GM12892 (cell line): ENCODE data around the gene AOPEP.

Experiments
- POLR2A ChIP-seq: IDR thresholded peaks from 2 replicates; pipeline ENCODE4 v1.6.1; 2011; ENCODE audit warnings: low read depth, low read length, control low read depth
- POLR2AphosphoS5 ChIP-seq: IDR thresholded peaks from 2 replicates; pipeline ENCODE4 v1.6.1; 2011; ENCODE audit warnings: low read depth, low read length, control low read depth
- TAF1 ChIP-seq: IDR thresholded peaks from 2 replicates; pipeline ENCODE4 v1.6.1; 2011; ENCODE audit warnings: low read depth, mild to moderate bottlenecking, control low read depth, low read length, borderline replicate concordance

- TF ChIP-seq POLR2AphosphoS5 (no peak), POLR2A (no peak), TAF1 (no peak)
Observed at GRCh38 chr9:95085861-95086563, 359.5 kb downstream of the AOPEP start.
